ENCODE results near the gene IMP4. TPM values are rescaled to one million over a fixed set of nuclear protein-coding genes. Genes with fewer than 3 reads are reported as not detected.

IMP4 gene
- total RNA-seq, 1 experiment from 2014 or later, result 121 TPM

GRCh38 chr2:130363479-130363878 is 20.8 kb downstream of the IMP4 start:
- no peaks in the 10 kb centered on the region for H3K9me2 ChIP-seq (ENCODE audit: insufficient read depth)
- no peaks in the 10 kb centered on the region for H3K27me3 ChIP-seq (ENCODE audit: insufficient read depth, low read length)
- TF ChIP-seq RAD21 (IDR thresholded peaks at IDR 0.05; ENCODE audit: low read depth) (no peak), YY1 (IDR thresholded peaks at IDR 0.05; ENCODE audit: extremely low read depth, insufficient replicate concordance, low read depth, low read length) (no peak), FOSL1 (IDR thresholded peaks at IDR 0.05; ENCODE audit: low read depth) (no peak), POLR2AphosphoS5 (IDR thresholded peaks at IDR 0.05; ENCODE audit: low read depth, low read length) (no peak), SP1 (IDR thresholded peaks at IDR 0.05; ENCODE audit: low read depth) (no peak), SIN3A (IDR thresholded peaks at IDR 0.05; ENCODE audit: low read depth) (no peak), ELF1 (IDR thresholded peaks at IDR 0.05; ENCODE audit: borderline replicate concordance, low read depth) (no peak), JUND (IDR thresholded peaks at IDR 0.05) (no peak)
- no TSS peak for BruUV-seq (replicated peaks)
- intact Hi-C loops (cut with micrococcal nuclease), result no loop called here
- ATAC-seq, result no peak
- RAD21 ChIA-PET (ENCODE audit: low non-redundant PET in 1 of 2, low total read pairs in 2 of 2, uncharacterized antibody in 2 of 2, unreplicated experiment in 2 of 2), result no interaction called here
- POLR2A ChIA-PET, result no interaction called here
- no peaks in the 10 kb centered on the region for H4K20me1 ChIP-seq (ENCODE audit: insufficient read depth)
- no peaks in the 10 kb centered on the region for H3K9me3 ChIP-seq (ENCODE audit: control insufficient read depth in 1 of 2, insufficient read depth in 1 of 2, low read depth in 1 of 2, low read length in 2 of 2)
- H3K9ac ChIP-seq (ENCODE audit: low read length), result no peak overlapping the region
- no peak overlapping the region for H2AFZ ChIP-seq (ENCODE audit: low read depth, low read length, poor library complexity, severe bottlenecking)
- no peaks in the 10 kb centered on the region for H3K79me2 ChIP-seq (ENCODE audit: insufficient read depth, low read length)
- no peak overlapping the region for H3K27ac ChIP-seq (ENCODE audit: low read depth, low read length)
- DNase-seq (ENCODE audit: low read depth, low spot score), result no peak
- no peak overlapping the region for H3K4me2 ChIP-seq (ENCODE audit: low read length)
- H3K36me3 ChIP-seq (ENCODE audit: control insufficient read depth in 1 of 2, insufficient read depth in 2 of 2, low read length in 2 of 2), result no peaks in the 10 kb centered on the region; a peak in 2 of 4 replicates
- CTCF ChIA-PET, result no interaction called here
- H3K4me1 ChIP-seq (ENCODE audit: control insufficient read depth in 1 of 2, insufficient read depth in 2 of 2, low read length in 2 of 2), result no peaks in the 10 kb centered on the region
- H3K4me3 ChIP-seq (replicated peaks in 1 of 2; ENCODE audit: low read depth in 1 of 2, low read length in 2 of 2), result no peak overlapping the region

- no TSS peak for BruUV-seq (replicated peaks)
- ChIA-PET CTCF (no interaction called here), POLR2A (no interaction called here), RAD21 (ENCODE audit: low non-redundant PET in 1 of 2, low total read pairs in 2 of 2, uncharacterized antibody in 2 of 2, unreplicated experiment in 2 of 2) (no interaction called here)
- no peaks in the 10 kb centered on the region for H3K4me1 ChIP-seq (ENCODE audit: control insufficient read depth in 1 of 2, insufficient read depth in 2 of 2, low read length in 2 of 2)
- no peak overlapping the region for H3K9ac ChIP-seq (ENCODE audit: low read length)
- H3K27me3 ChIP-seq (ENCODE audit: insufficient read depth, low read length), result no peaks in the 10 kb centered on the region
- no peaks in the 10 kb centered on the region for H3K79me2 ChIP-seq (ENCODE audit: insufficient read depth, low read length)
- ATAC-seq (no peak), DNase-seq (ENCODE audit: low read depth, low spot score) (no peak)
- no peaks in the 10 kb centered on the region for H3K9me2 ChIP-seq (ENCODE audit: insufficient read depth)
- no peaks in the 10 kb centered on the region; a peak in 2 of 4 replicates for H3K36me3 ChIP-seq (ENCODE audit: control insufficient read depth in 1 of 2, insufficient read depth in 2 of 2, low read length in 2 of 2)
- H3K4me3 ChIP-seq (replicated peaks in 1 of 2; ENCODE audit: low read depth in 1 of 2, low read length in 2 of 2), result no peak overlapping the region
- no peaks in the 10 kb centered on the region for H3K9me3 ChIP-seq (ENCODE audit: control insufficient read depth in 1 of 2, insufficient read depth in 1 of 2, low read depth in 1 of 2, low read length in 2 of 2)
- no peak overlapping the region for H3K4me2 ChIP-seq (ENCODE audit: low read length)
- H3K27ac ChIP-seq (ENCODE audit: low read depth, low read length), result no peak overlapping the region
- intact Hi-C loops (cut with micrococcal nuclease), result no loop called here
- H2AFZ ChIP-seq (ENCODE audit: low read depth, low read length, poor library complexity, severe bottlenecking), result no peak overlapping the region
- no peaks in the 10 kb centered on the region for H4K20me1 ChIP-seq (ENCODE audit: insufficient read depth)
- TF ChIP-seq ZBTB33 (IDR thresholded peaks at IDR 0.05; ENCODE audit: extremely low read depth, insufficient replicate concordance, low read length) (no peak), ELF1 (IDR thresholded peaks at IDR 0.05; ENCODE audit: borderline replicate concordance, low read depth) (no peak), CBX3 (IDR thresholded peaks at IDR 0.05; ENCODE audit: low read depth) (no peak), ZFX (IDR thresholded peaks at IDR 0.05) (no peak), EZH2 (IDR thresholded peaks at IDR 0.05) (no peak), ATF3 (IDR thresholded peaks at IDR 0.05) (no peak), MAX (IDR thresholded peaks at IDR 0.05) (no peak), CEBPB (IDR thresholded peaks at IDR 0.05; ENCODE audit: low read depth) (no peak), RAD21 (IDR thresholded peaks at IDR 0.05; ENCODE audit: low read depth) (no peak), SP1 (IDR thresholded peaks at IDR 0.05; ENCODE audit: low read depth) (no peak), EZH2phosphoT487 (IDR thresholded peaks at IDR 0.05; ENCODE audit: borderline replicate concordance) (no peak), SIN3A (IDR thresholded peaks at IDR 0.05; ENCODE audit: low read depth) (no peak), POLR2A (IDR thresholded peaks at IDR 0.05; ENCODE audit: borderline replicate concordance, extremely low read depth, insufficient read depth, insufficient read length) (no peak), REST (IDR thresholded peaks at IDR 0.05; ENCODE audit: low read depth) (no peak)
These were observed 22.4 kb downstream of the IMP4 start for GRCh38 chr2:130365075-130365474.

All from HCT116 (cell line).